ENCODE measurements around the gene GLP2R. TPM values are rescaled to one million over a fixed set of nuclear protein-coding genes. Genes with fewer than 3 reads are reported as not detected.

GLP2R gene
- polyA plus RNA-seq, 1 of the 3 experiments (the other 2 are of a cell fraction) = not detected

DNA sequence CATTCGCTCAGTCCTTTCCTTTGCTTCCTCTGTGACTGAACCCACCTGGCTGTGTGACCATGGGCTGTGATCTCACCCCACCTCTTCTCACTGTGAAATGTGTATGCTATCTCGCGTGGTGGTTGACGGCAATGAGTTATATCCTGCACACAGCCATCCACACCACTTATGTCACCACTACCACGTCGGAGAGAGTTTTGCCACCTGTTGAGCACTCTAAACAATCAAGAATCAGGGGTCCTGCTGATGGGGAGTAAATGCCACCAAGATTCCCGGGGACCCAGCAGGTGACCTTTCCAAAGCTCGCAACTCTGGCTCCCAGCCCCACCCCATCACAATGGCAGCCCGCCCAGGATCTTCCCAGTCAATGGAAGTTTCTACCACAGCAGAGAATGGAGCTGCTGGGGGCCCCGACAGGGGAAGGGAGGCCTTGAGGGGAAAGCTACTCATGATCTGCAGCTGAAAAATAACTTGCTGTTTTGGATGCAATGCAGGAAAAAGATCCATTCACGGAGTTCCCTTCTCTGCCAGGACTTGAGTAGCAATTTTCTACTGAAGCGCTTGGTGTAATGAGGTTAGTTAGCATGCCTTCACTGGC, 105.5 kb downstream of the GLP2R start (continued):
- TF ChIP-seq, protein P1, sequence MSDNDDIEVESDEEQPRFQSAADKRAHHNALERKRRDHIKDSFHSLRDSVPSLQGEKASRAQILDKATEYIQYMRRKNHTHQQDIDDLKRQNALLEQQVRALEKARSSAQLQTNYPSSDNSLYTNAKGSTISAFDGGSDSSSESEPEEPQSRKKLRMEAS (IDR thresholded peaks at IDR 0.05; ENCODE audit: low read depth) = no peak
- TF ChIP-seq EP300 (IDR thresholded peaks at IDR 0.05; ENCODE audit: borderline replicate concordance in 1 of 2, low read depth in 1 of 2, low read length in 1 of 2) = no peak
- no peak for TF ChIP-seq NRF1 (IDR thresholded peaks at IDR 0.05; ENCODE audit: low read depth, low read length)
- no peak for TF ChIP-seq TEAD4 (IDR thresholded peaks at IDR 0.05; ENCODE audit: borderline replicate concordance, insufficient read depth)
- no peak for TF ChIP-seq YY1 (IDR thresholded peaks at IDR 0.05; ENCODE audit: low read depth)

DNA sequence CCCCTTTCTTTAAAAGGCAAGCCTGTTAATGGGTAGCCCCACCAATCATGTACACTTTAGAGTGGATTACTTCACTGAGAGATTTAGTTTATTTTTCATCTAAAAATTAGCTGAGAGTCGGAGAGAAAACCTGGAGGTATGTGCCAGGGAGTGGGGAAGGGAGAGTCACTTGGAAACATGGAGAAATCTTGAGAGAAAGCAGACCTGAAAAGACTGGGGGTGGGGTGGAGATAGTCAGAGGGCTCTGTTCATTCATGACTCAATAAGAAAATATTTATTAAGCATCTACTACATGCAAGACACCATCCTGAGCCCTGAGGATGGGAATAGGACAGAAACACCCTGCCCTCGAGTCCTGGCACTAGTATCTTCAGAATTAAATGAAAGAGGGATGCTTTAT, 106.8 kb downstream of the GLP2R start:
- H3K9me3 ChIP-seq = no peaks in the 10 kb centered on the region
- no peaks in the 10 kb centered on the region for H3K9me2 ChIP-seq
- no peak overlapping the region for H3K4me2 ChIP-seq
- TF ChIP-seq, protein P2, sequence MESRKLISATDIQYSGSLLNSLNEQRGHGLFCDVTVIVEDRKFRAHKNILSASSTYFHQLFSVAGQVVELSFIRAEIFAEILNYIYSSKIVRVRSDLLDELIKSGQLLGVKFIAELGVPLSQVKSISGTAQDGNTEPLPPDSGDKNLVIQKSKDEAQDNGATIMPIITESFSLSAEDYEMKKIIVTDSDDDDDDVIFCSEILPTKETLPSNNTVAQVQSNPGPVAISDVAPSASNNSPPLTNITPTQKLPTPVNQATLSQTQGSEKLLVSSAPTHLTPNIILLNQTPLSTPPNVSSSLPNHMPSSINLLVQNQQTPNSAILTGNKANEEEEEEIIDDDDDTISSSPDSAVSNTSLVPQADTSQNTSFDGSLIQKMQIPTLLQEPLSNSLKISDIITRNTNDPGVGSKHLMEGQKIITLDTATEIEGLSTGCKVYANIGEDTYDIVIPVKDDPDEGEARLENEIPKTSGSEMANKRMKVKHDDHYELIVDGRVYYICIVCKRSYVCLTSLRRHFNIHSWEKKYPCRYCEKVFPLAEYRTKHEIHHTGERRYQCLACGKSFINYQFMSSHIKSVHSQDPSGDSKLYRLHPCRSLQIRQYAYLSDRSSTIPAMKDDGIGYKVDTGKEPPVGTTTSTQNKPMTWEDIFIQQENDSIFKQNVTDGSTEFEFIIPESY (IDR thresholded peaks at IDR 0.05; ENCODE audit: borderline replicate concordance, low read depth) = no peak
- TF ChIP-seq RCOR1 (IDR thresholded peaks at IDR 0.05; ENCODE audit: low read length) = no peak
- TF ChIP-seq RXRA (IDR thresholded peaks at IDR 0.05; ENCODE audit: borderline replicate concordance, low read depth) = no peak
- no peak for TF ChIP-seq FOXM1 (IDR thresholded peaks at IDR 0.05; ENCODE audit: low read depth)
- TF ChIP-seq POLR2AphosphoS5 (IDR thresholded peaks at IDR 0.05; ENCODE audit: low read depth, low read length) = no peak
- no peak for TF ChIP-seq MEF2A (IDR thresholded peaks at IDR 0.05; ENCODE audit: borderline replicate concordance, low read depth)
- no peak for TF ChIP-seq EZH2phosphoT487 (IDR thresholded peaks at IDR 0.05; ENCODE audit: borderline replicate concordance, low read depth)
- no peak for TF ChIP-seq NRF1 (IDR thresholded peaks at IDR 0.05; ENCODE audit: low read depth, low read length)
- TF ChIP-seq GATA2 (CRISPR knock-in tag; IDR thresholded peaks at IDR 0.05) = no peak
- TF ChIP-seq, protein P3, sequence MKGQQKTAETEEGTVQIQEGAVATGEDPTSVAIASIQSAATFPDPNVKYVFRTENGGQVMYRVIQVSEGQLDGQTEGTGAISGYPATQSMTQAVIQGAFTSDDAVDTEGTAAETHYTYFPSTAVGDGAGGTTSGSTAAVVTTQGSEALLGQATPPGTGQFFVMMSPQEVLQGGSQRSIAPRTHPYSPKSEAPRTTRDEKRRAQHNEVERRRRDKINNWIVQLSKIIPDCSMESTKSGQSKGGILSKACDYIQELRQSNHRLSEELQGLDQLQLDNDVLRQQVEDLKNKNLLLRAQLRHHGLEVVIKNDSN (IDR thresholded peaks at IDR 0.05; ENCODE audit: borderline replicate concordance, low read depth) = no peak
- TF ChIP-seq SMC3 (IDR thresholded peaks at IDR 0.05; ENCODE audit: low read depth, low read length) = no peak
- TF ChIP-seq, protein P4, sequence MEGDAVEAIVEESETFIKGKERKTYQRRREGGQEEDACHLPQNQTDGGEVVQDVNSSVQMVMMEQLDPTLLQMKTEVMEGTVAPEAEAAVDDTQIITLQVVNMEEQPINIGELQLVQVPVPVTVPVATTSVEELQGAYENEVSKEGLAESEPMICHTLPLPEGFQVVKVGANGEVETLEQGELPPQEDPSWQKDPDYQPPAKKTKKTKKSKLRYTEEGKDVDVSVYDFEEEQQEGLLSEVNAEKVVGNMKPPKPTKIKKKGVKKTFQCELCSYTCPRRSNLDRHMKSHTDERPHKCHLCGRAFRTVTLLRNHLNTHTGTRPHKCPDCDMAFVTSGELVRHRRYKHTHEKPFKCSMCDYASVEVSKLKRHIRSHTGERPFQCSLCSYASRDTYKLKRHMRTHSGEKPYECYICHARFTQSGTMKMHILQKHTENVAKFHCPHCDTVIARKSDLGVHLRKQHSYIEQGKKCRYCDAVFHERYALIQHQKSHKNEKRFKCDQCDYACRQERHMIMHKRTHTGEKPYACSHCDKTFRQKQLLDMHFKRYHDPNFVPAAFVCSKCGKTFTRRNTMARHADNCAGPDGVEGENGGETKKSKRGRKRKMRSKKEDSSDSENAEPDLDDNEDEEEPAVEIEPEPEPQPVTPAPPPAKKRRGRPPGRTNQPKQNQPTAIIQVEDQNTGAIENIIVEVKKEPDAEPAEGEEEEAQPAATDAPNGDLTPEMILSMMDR (IDR thresholded peaks at IDR 0.05) = no peak
- TF ChIP-seq GABPA (IDR thresholded peaks at IDR 0.05; ENCODE audit: low read depth) = no peak
- TF ChIP-seq SIN3A (IDR thresholded peaks at IDR 0.05; ENCODE audit: borderline replicate concordance, low read depth, low read length) = no peak
- TF ChIP-seq, protein P5, sequence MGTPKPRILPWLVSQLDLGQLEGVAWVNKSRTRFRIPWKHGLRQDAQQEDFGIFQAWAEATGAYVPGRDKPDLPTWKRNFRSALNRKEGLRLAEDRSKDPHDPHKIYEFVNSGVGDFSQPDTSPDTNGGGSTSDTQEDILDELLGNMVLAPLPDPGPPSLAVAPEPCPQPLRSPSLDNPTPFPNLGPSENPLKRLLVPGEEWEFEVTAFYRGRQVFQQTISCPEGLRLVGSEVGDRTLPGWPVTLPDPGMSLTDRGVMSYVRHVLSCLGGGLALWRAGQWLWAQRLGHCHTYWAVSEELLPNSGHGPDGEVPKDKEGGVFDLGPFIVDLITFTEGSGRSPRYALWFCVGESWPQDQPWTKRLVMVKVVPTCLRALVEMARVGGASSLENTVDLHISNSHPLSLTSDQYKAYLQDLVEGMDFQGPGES (IDR thresholded peaks at IDR 0.05; ENCODE audit: low read depth, low read length) = no peak
- no peak for TF ChIP-seq ELF1 (IDR thresholded peaks at IDR 0.05)
- TF ChIP-seq, protein P1 (IDR thresholded peaks at IDR 0.05; ENCODE audit: low read depth) = no peak
- no peak for TF ChIP-seq TCF12 (IDR thresholded peaks at IDR 0.05)
- TF ChIP-seq, protein P6, sequence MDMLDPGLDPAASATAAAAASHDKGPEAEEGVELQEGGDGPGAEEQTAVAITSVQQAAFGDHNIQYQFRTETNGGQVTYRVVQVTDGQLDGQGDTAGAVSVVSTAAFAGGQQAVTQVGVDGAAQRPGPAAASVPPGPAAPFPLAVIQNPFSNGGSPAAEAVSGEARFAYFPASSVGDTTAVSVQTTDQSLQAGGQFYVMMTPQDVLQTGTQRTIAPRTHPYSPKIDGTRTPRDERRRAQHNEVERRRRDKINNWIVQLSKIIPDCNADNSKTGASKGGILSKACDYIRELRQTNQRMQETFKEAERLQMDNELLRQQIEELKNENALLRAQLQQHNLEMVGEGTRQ (IDR thresholded peaks at IDR 0.05; ENCODE audit: borderline replicate concordance, low read depth, low read length) = no peak
- no peak for DNase-seq
- H2AFZ ChIP-seq (ENCODE audit: low read depth) = no peak overlapping the region
- WGBS (ENCODE audit: low lambda C conversion rate) = 15% methylated on average over 2 of the region's 2 CpGs
- no peaks in the 10 kb centered on the region for H4K20me1 ChIP-seq (ENCODE audit: insufficient read depth)
- no peak overlapping the region for H3K9ac ChIP-seq
- H3K4me1 ChIP-seq (ENCODE audit: control insufficient read depth in 1 of 2, insufficient read depth in 2 of 2, low read depth in 1 of 2, low read length in 1 of 2) = no peaks in the 10 kb centered on the region
- H3K27me3 ChIP-seq (ENCODE audit: insufficient read depth) = peaks cover 23% of the 10 kb centered on the region; the same call in 1 of the 2 replicates
- ChIA-PET POLR2A (no interaction called here), CTCF (interaction anchor here (1.7 to 5.3 kb wide), 2 partner anchors 8 to 55 kb away, joined by 3 to 34 read pairs; no protein-coding TSS in a partner anchor)
- H3K79me2 ChIP-seq (ENCODE audit: insufficient read depth) = no peaks in the 10 kb centered on the region
- H3F3A ChIP-seq (replicated peaks; ENCODE audit: insufficient read depth) = no peaks in the 10 kb centered on the region
- H3K4me3 ChIP-seq (ENCODE audit: low read depth in 2 of 2, low read length in 1 of 2) = no peak overlapping the region
- no peak overlapping the region for H3K27ac ChIP-seq (ENCODE audit: low read depth in 2 of 2, low read length in 1 of 2)
- H3K36me3 ChIP-seq (replicated peaks in 1 of 2; ENCODE audit: control insufficient read depth in 1 of 2, insufficient read depth in 2 of 2, low read length in 1 of 2) = no peaks in the 10 kb centered on the region
